ENCODE data around the gene PCSK5.

PCSK5 gene

GRCh38 chr9:75870450-75870849 lies 20.0 kb upstream of the PCSK5 start:
- no peak for DNase-seq (ENCODE audit: extremely low read depth, low read depth)
- no peak for TF ChIP-seq CTCF (IDR thresholded peaks at IDR 0.05; ENCODE audit: low read depth, low read length, missing control alignments)

GRCh38 chr9:75871624-75872023 lies 18.8 kb upstream of the PCSK5 start:
- TF ChIP-seq CTCF (IDR thresholded peaks at IDR 0.05; ENCODE audit: low read depth, low read length, missing control alignments), result no peak
- no peak for DNase-seq (ENCODE audit: extremely low read depth, low read depth)
- H3K4me3 ChIP-seq (replicated peaks; ENCODE audit: low read depth, low read length), result no peak overlapping the region

More at GRCh38 chr9:75870450-75870849, 20.0 kb upstream of the PCSK5 start:
- no peak overlapping the region for H3K4me3 ChIP-seq (replicated peaks; ENCODE audit: low read depth, low read length)

- TF ChIP-seq CTCF (IDR thresholded peaks at IDR 0.05; ENCODE audit: low read depth, low read length, missing control alignments), result no peak
- DNase-seq (ENCODE audit: extremely low read depth, low read depth), result no peak
- no peak overlapping the region for H3K4me3 ChIP-seq (replicated peaks; ENCODE audit: low read depth, low read length)
Observed at GRCh38 chr9:75873712-75874111, 16.8 kb upstream of the PCSK5 start.

GRCh38 chr9:75876999-75877640 lies 13.4 kb upstream of the PCSK5 start:
- no peak for TF ChIP-seq CTCF (IDR thresholded peaks at IDR 0.05; ENCODE audit: low read depth, low read length, missing control alignments)
- no peak overlapping the region for H3K4me3 ChIP-seq (replicated peaks; ENCODE audit: low read depth, low read length)
- no peak for DNase-seq (ENCODE audit: extremely low read depth, low read depth)

- H3K4me3 ChIP-seq (replicated peaks; ENCODE audit: low read depth, low read length), result no peak overlapping the region
- no peak for TF ChIP-seq CTCF (IDR thresholded peaks at IDR 0.05; ENCODE audit: low read depth, low read length, missing control alignments)
- DNase-seq (ENCODE audit: extremely low read depth, low read depth), result no peak
Observed at GRCh38 chr9:75878488-75878860, 12.0 kb upstream of the PCSK5 start.

GRCh38 chr9:75880618-75881017 lies 9.9 kb upstream of the PCSK5 start:
- no peak for TF ChIP-seq CTCF (IDR thresholded peaks at IDR 0.05; ENCODE audit: low read depth, low read length, missing control alignments)
- H3K4me3 ChIP-seq (replicated peaks; ENCODE audit: low read depth, low read length), result no peak overlapping the region

GRCh38 chr9:75881761-75882160 lies 8.7 kb upstream of the PCSK5 start:
- no peak overlapping the region for H3K4me3 ChIP-seq (replicated peaks; ENCODE audit: low read depth, low read length)
- TF ChIP-seq CTCF (IDR thresholded peaks at IDR 0.05; ENCODE audit: low read depth, low read length, missing control alignments), result no peak
- no peak for DNase-seq (ENCODE audit: extremely low read depth, low read depth)

More at GRCh38 chr9:75880618-75881017, 9.9 kb upstream of the PCSK5 start:
- DNase-seq (ENCODE audit: extremely low read depth, low read depth), result no peak

Measured in HFF-Myc (cell line).